H1 (cell line): ENCODE measurements around the gene ARFRP1. TPM values are rescaled to one million over a fixed set of nuclear protein-coding genes. Genes with fewer than 3 reads are reported as not detected.

Source experiments
- CTCF ChIA-PET: fragments of 300-600 bp; sonication (Branson Sonifier 250); formaldehyde crosslinking; loops from one replicate; lab custom pipeline; 2021; ENCODE audit not compliant: partially characterized antibody; lab: Charles Lee
- POLR2A ChIA-PET: fragments of 300-600 bp; sonication (Branson Sonifier 250); formaldehyde crosslinking; loops from one replicate; lab custom pipeline; 2021; ENCODE audit warnings: inconsistent platforms; ENCODE audit not compliant: partially characterized antibody; lab: Charles Lee
- DNase-seq, 2 experiments: peaks; one replicate each; pipeline versions ENCODE4 v3.0.0 to v3.0.0-alpha.2; 2010 to 2022; ENCODE audit warnings: low spot score in 2 of 2, low read depth in 1 of 2, mixed read lengths in 1 of 2
- FAIRE-seq: peaks from 2 replicates; lab custom pipeline; 2011; peaks lifted over from hg19 to GRCh38; lab: Jason Lieb, UNC
- H2AFZ ChIP-seq: 2 replicates; pipeline ENCODE4 v1.8.1; 2012; ENCODE audit warnings: low read length, inconsistent platforms
- H2AK5ac ChIP-seq: 2 replicates; pipeline ENCODE4 v1.6.1; 2013; ENCODE audit warnings: low read depth, low read length
- H2BK120ac ChIP-seq: replicated peaks from 2 replicates; pipeline ENCODE3; 2013; ENCODE audit warnings: low read depth, low read length, inconsistent platforms
- H2BK12ac ChIP-seq: 2 replicates; pipeline ENCODE4 v1.6.1; 2013; ENCODE audit warnings: low read depth, low read length
- H2BK15ac ChIP-seq: 2 replicates; pipeline ENCODE4 v1.6.1; 2013; ENCODE audit warnings: low read length
- H2BK20ac ChIP-seq: 2 replicates; pipeline ENCODE4 v1.6.1; 2013; ENCODE audit warnings: low read length
- H2BK5ac ChIP-seq: 2 replicates; pipeline ENCODE4 v1.6.1; 2013; ENCODE audit warnings: low read depth, low read length
- H3K14ac ChIP-seq: 2 replicates; pipeline ENCODE4 v1.6.1; 2013; ENCODE audit warnings: inconsistent platforms; ENCODE audit not compliant: insufficient read length
- H3K18ac ChIP-seq: 2 replicates; pipeline ENCODE4 v1.6.1; 2013; ENCODE audit warnings: low read length; ENCODE audit errors: extremely low read depth
- H3K23ac ChIP-seq: 2 replicates; pipeline ENCODE4 v1.6.1; 2013; ENCODE audit warnings: inconsistent platforms; ENCODE audit not compliant: insufficient read length
- H3K23me2 ChIP-seq: 2 replicates; pipeline ENCODE4 v1.6.1; 2013; ENCODE audit warnings: low read depth, low read length
- H3K27ac ChIP-seq: 2 replicates; pipeline ENCODE4 v1.6.1; 2011; ENCODE audit warnings: low read depth, low read length, inconsistent platforms
- H3K27me3 ChIP-seq, 4 experiments: replicated peaks in 1 of 4; 1 replicate in 1 of 4; 2 replicates in 3 of 4; pipeline versions ENCODE4 v1.6.1 to v1.8.1; 2011 to 2013; ENCODE audit warnings: low read length in 3 of 4, mild to moderate bottlenecking in 3 of 4, inconsistent platforms in 2 of 4, mixed read lengths in 2 of 4, moderate library complexity in 1 of 4; ENCODE audit not compliant: control insufficient read depth in 3 of 4, insufficient read depth in 3 of 4; ENCODE audit errors: extremely low read depth in 1 of 4
- H3K36me3 ChIP-seq, 4 experiments: 2 replicates each; pipeline versions ENCODE4 v1.6.1 to v1.8.1; 2011 to 2013; ENCODE audit warnings: mild to moderate bottlenecking in 4 of 4, low read length in 3 of 4, moderate library complexity in 2 of 4, control low read depth in 1 of 4, inconsistent platforms in 1 of 4; ENCODE audit not compliant: insufficient read depth in 4 of 4, control insufficient read depth in 2 of 4
- H3K4ac ChIP-seq: replicated peaks from 2 replicates; pipeline ENCODE3; 2013; ENCODE audit warnings: low read length, low read depth, mixed read lengths, inconsistent platforms; ENCODE audit not compliant: insufficient read length
- H3K4me1 ChIP-seq, 4 experiments: replicated peaks in 1 of 4; 1 replicate in 1 of 4; 2 replicates in 3 of 4; pipeline versions ENCODE4 v1.6.1 to v1.8.1; 2011 to 2013; ENCODE audit warnings: low read length in 3 of 4, inconsistent platforms in 2 of 4, mixed read lengths in 1 of 4; ENCODE audit not compliant: insufficient read depth in 4 of 4, control insufficient read depth in 3 of 4
- H3K4me2 ChIP-seq, 2 experiments: 2 replicates each; pipeline versions ENCODE4 v1.6.1 to v1.8.1; 2011 to 2013; ENCODE audit warnings: low read depth in 2 of 2, low read length in 2 of 2, control low read depth in 1 of 2, inconsistent platforms in 1 of 2, mild to moderate bottlenecking in 1 of 2; ENCODE audit not compliant: insufficient read depth in 1 of 2
- H3K4me3 ChIP-seq, 4 experiments: fragments of 200-600, 300-600 bp in 1 of 4; sonication (generic), shearing (Covaris generic), sonication (Bioruptor Twin) in 1 of 4; 2 replicates each; pipeline versions ENCODE4 v1.5.1 to v1.8.1; 2011 to 2016; ENCODE audit warnings: low read length in 4 of 4, low read depth in 3 of 4, control low read depth in 2 of 4, inconsistent platforms in 2 of 4, mild to moderate bottlenecking in 2 of 4, mixed read lengths in 1 of 4, moderate library complexity in 1 of 4; ENCODE audit not compliant: insufficient read depth in 2 of 4; ENCODE audit errors: extremely low read depth in 1 of 4
- H3K56ac ChIP-seq: replicated peaks from 2 replicates; pipeline ENCODE3; 2013; ENCODE audit warnings: low read depth, mild to moderate bottlenecking, mixed read lengths, low read length, inconsistent platforms; ENCODE audit not compliant: insufficient read length
- H3K79me1 ChIP-seq: 2 replicates; pipeline ENCODE4 v1.6.1; 2013; ENCODE audit warnings: low read depth, low read length, control low read depth
- H3K79me2 ChIP-seq, 2 experiments: 2 replicates each; pipeline versions ENCODE4 v1.6.1 to v1.8.1; 2012 to 2013; ENCODE audit warnings: low read length in 2 of 2, mild to moderate bottlenecking in 2 of 2, inconsistent platforms in 1 of 2; ENCODE audit not compliant: insufficient read depth in 2 of 2, control insufficient read depth in 1 of 2
- H3K9ac ChIP-seq, 4 experiments: replicated peaks in 1 of 4; 1 replicate in 1 of 4; 2 replicates in 3 of 4; pipeline versions ENCODE4 v1.6.1 to v1.8.1; 2011 to 2013; ENCODE audit warnings: low read depth in 3 of 4, low read length in 3 of 4, control low read depth in 2 of 4, mild to moderate bottlenecking in 2 of 4, moderate library complexity in 2 of 4, inconsistent platforms in 1 of 4; ENCODE audit errors: extremely low read depth in 1 of 4
- H3K9me3 ChIP-seq, 2 experiments: 2 replicates each; pipeline versions ENCODE4 v1.6.1 to v1.8.1; 2012 to 2013; ENCODE audit warnings: mild to moderate bottlenecking in 2 of 2, moderate library complexity in 2 of 2, control low read depth in 1 of 2, inconsistent platforms in 1 of 2, low read depth in 1 of 2, low read length in 1 of 2, mixed read lengths in 1 of 2; ENCODE audit not compliant: insufficient read depth in 2 of 2
- H4K20me1 ChIP-seq, 2 experiments: replicated peaks in 1 of 2; 2 replicates each; pipeline versions ENCODE3 to v1.8.1; 2011 to 2013; ENCODE audit warnings: inconsistent platforms in 2 of 2, low read length in 2 of 2, mild to moderate bottlenecking in 1 of 2; ENCODE audit not compliant: insufficient read depth in 2 of 2, control insufficient read depth in 1 of 2
- H4K5ac ChIP-seq: 2 replicates; pipeline ENCODE4 v1.6.1; 2013; ENCODE audit warnings: low read length, low read depth, mixed read lengths, inconsistent platforms; ENCODE audit not compliant: insufficient read length
- H4K8ac ChIP-seq: 2 replicates; pipeline ENCODE4 v1.8.0; 2013; ENCODE audit warnings: mild to moderate bottlenecking, moderate library complexity, low read length, inconsistent platforms; ENCODE audit not compliant: insufficient read depth; ENCODE audit errors: extremely low read depth
- H4K91ac ChIP-seq: replicated peaks from 2 replicates; pipeline ENCODE3; 2013; ENCODE audit warnings: low read length, mixed read lengths, inconsistent platforms; ENCODE audit not compliant: insufficient read length
- ASH2L ChIP-seq: fragments of 200-600, 300-600 bp; sonication (generic); IDR thresholded peaks from one replicate; pipeline ENCODE4 v1.7.1; 2017; ENCODE audit warnings: low read length
- EZH2 ChIP-seq: fragments of 200-600 bp; sonication (generic); IDR thresholded peaks from 2 replicates; pipeline ENCODE4 v1.7.1; 2012; ENCODE audit warnings: low read depth, mild to moderate bottlenecking, moderate library complexity, low read length, inconsistent platforms; ENCODE audit not compliant: severe bottlenecking
- JUN ChIP-seq: IDR thresholded peaks from 2 replicates; pipeline ENCODE4 v1.6.1; 2011; ENCODE audit warnings: low read depth, mild to moderate bottlenecking, improper control_type of control experiment, low read length
- PHF8 ChIP-seq: fragments of 200-600 bp; sonication (generic); conservative IDR thresholded peaks from 2 replicates; pipeline ENCODE4 v1.7.1; 2012; ENCODE audit warnings: low read depth, mild to moderate bottlenecking, inconsistent platforms, low read length, moderate library complexity
- TAF7 ChIP-seq: optimal IDR thresholded peaks from 2 replicates; pipeline ENCODE3; 2011; ENCODE audit warnings: low read depth, mild to moderate bottlenecking, inconsistent platforms, low read length, moderate library complexity, borderline replicate concordance
- YY1 ChIP-seq: IDR thresholded peaks from 2 replicates; pipeline ENCODE4 v1.6.1; 2011; ENCODE audit warnings: low read depth, mild to moderate bottlenecking, low read length
- WGBS, 2 experiments: shearing (Covaris generic) in 1 of 2; methylation state at CpG; one replicate each; pipeline versions ENCODE4 v1.1.6 to v1.1.7; 2013 to 2015; ENCODE audit warnings: low lambda C conversion rate in 2 of 2, mixed read lengths in 2 of 2, inconsistent platforms in 1 of 2, low coverage in 1 of 2, missing lambda C conversion rate in 1 of 2; ENCODE audit not compliant: insufficient replicate concordance in 2 of 2, insufficient coverage in 1 of 2, insufficient read length in 1 of 2; ENCODE audit errors: extremely low coverage in 1 of 2, missing lambda C conversion rate in 1 of 2; 5-methylcytosine and 5-hydroxymethylcytosine counted together
- polyA plus RNA-seq, 7 experiments: library from polyadenylated mRNA; depleted of rRNA in 3 of 7; stranded (reverse) in 5 of 7; unstranded in 2 of 7; fragments of >200 nt in 5 of 7; fragments of 200-250 nt in 2 of 7; gene quantifications; 1 replicate in 5 of 7; 2 replicates in 1 of 7; 4 replicates in 1 of 7; pipeline versions ENCODE4 v1.2.1 to v1.2.3, GENCODE V29; 2011 to 2013; ENCODE audit warnings: missing spikeins in 2 of 7, mixed read lengths in 2 of 7
- total RNA-seq: library from RNA; stranded (reverse); fragmentation: NEBNext Ultra II Directional; extraction: Animal tissue kit (Norgen Biotek cat#: 25700); gene quantifications from 2 replicates; pipeline ENCODE4 v1.2.1, GENCODE V29; 2021
- TF ChIP-seq, protein P1 (sequence below): IDR thresholded peaks from 2 replicates; pipeline ENCODE4 v1.6.1; 2012; ENCODE audit warnings: inconsistent platforms

The ARFRP1 gene
- total and polyA plus RNA-seq, 2 of the 8 experiments (the other 6 are each of a cell fraction or from before 2014, with no cell fraction given) = 12.9 to 22.9 TPM

DNA sequence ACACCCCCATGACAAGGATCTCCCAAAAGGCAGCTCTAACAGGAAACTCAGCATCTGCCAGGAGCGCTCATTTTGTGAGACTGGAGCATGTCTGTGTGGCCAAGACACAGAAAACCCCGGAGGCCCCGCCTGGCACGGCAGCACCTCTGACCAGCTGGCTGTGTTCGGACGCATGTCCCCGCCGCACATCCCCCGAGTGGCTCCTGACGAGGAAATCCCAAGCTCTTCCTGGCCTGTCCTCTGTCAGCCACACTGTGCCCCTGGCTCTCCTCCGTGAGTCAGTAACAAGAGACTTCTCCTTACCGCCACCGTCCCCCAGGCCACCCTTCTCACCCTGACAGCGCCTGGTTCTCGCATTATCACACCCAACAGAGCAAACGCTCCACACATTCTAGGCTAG, 46.2 kb upstream of the ARFRP1 start:
- no peak overlapping the region for H2BK120ac ChIP-seq
- no peak overlapping the region for H3K4me3 ChIP-seq
- H3K14ac ChIP-seq = no peak overlapping the region
- no peak overlapping the region for H2BK12ac ChIP-seq
- peaks cover 0 to 16% (median 4%) of the 10 kb centered on the region in 4 experiments; a peak in 6 of 7 replicates for H3K4me1 ChIP-seq
- no peak overlapping the region for H2BK15ac ChIP-seq
- ChIA-PET POLR2A (interaction anchor here (1.2 to 2.3 kb wide), 2 partner anchors 9 to 58 kb away, joined by 3 to 5 read pairs; partner anchors contain the start of gene TNFRSF6B), CTCF (interaction anchor here (0.7 to 4.4 kb wide), 2 partner anchors 21 to 33 kb away, joined by 3 to 17 read pairs; no protein-coding TSS in a partner anchor)
- FAIRE-seq (no peak), DNase-seq (no peak)
- H3K36me3 ChIP-seq = no peaks in the 10 kb centered on the region; a peak in 1 of 8 replicates
- no peak overlapping the region; the same call in 1 of the 2 replicates for H4K8ac ChIP-seq
- H3K27ac ChIP-seq = no peak overlapping the region
- no peak overlapping the region for H3K4ac ChIP-seq
- no peak overlapping the region for H4K5ac ChIP-seq
- H2BK20ac ChIP-seq = no peak overlapping the region
- no peak overlapping the region for H3K23ac ChIP-seq
- no peaks in the 10 kb centered on the region for H3K9me3 ChIP-seq
- no peak overlapping the region for H4K91ac ChIP-seq
- H3K56ac ChIP-seq = no peak overlapping the region
- H2AFZ ChIP-seq = no peak overlapping the region
- no peak overlapping the region for H2AK5ac ChIP-seq
- WGBS, 2 experiments = 90% methylated on average over 16 of the region's 16 CpGs; no CpG with 5 or more reads in 1 of the 2 experiments
- no peaks in the 10 kb centered on the region for H3K23me2 ChIP-seq
- no peaks in the 10 kb centered on the region for H3K79me2 ChIP-seq
- H3K27me3 ChIP-seq = no peaks in the 10 kb centered on the region
- no peak overlapping the region for H3K9ac ChIP-seq
- H3K4me2 ChIP-seq = no peak overlapping the region
- H3K79me1 ChIP-seq = no peaks in the 10 kb centered on the region; the same call in 1 of the 2 replicates
- H2BK5ac ChIP-seq = no peak overlapping the region
- no peak overlapping the region for H3K18ac ChIP-seq
- H4K20me1 ChIP-seq = no peaks in the 10 kb centered on the region
- TF ChIP-seq JUN (no peak), TAF7 (no peak), YY1 (no peak), EZH2 (no peak), ASH2L (no peak), PHF8 (no peak)
- TF ChIP-seq, protein P1, sequence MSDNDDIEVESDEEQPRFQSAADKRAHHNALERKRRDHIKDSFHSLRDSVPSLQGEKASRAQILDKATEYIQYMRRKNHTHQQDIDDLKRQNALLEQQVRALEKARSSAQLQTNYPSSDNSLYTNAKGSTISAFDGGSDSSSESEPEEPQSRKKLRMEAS = no peak
